Rectal smooth muscle tissue (tissue), 1 donor: ENCODE results near the gene RNF115.
"Not testable (repeated sequence)": the region's sequence is repeated elsewhere in the genome, so short reads cannot be mapped to it uniquely, and the experiment has no call there.

Experiments
- H3K27ac ChIP-seq: one replicate; pipeline ENCODE4 v1.7.0; 2013; ENCODE audit warnings: low read depth, low read length, inconsistent platforms
- H3K27me3 ChIP-seq: one replicate; pipeline ENCODE4 v1.7.0; 2013; ENCODE audit warnings: low read length; ENCODE audit not compliant: control insufficient read depth, insufficient read depth
- H3K36me3 ChIP-seq: one replicate; pipeline ENCODE4 v1.7.0; 2013; ENCODE audit warnings: low read length; ENCODE audit not compliant: control insufficient read depth, insufficient read depth
- H3K4me1 ChIP-seq: one replicate; pipeline ENCODE4 v1.7.0; 2013; ENCODE audit warnings: low read length; ENCODE audit not compliant: control insufficient read depth, insufficient read depth
- H3K4me3 ChIP-seq: one replicate; pipeline ENCODE4 v1.7.0; 2013; ENCODE audit warnings: low read length
- H3K9ac ChIP-seq: one replicate; pipeline ENCODE4 v1.7.0; 2013; ENCODE audit warnings: low read length

RNF115 gene

GRCh38 chr1:145818095-145818494 lies 5.8 kb downstream of the RNF115 start:
- not testable (repeated sequence) for H3K27me3 ChIP-seq

DNA sequence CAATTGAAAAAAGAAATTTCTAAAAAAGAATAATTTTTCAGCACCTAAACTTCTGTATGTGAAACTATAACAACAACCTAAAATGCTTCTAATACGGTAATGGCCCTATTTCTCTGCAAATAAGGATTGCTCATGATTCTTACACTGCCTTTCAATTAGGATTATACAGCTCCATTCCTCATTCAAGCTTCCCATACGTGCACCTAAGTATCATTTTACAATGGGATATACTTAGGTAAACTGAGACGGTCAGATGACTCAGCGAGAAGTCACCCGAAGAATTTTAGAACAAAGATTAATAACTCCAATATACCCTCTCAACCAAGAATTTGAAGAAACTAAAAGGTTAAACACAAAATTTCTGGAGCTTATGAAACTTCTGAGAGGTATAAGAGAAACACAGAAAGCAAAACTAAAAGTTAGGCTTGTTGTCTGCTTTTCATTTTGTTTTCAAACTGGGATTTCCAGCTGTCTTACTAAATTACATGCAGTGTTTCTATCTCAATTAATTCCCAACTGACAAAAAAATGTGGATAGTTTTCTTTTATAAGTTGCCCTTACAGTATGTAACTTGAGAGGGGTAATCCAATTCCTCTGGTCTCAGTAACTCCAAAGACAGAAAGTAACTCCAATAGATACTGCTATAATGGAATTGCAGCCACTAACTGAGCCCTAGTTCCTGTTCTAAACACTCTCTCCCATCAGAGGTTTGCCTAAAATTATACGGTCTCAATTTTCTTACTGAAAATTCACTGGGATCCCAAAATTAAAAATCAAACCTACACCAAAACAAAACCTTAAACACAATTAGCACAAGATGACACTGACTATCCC lies 10.7 kb downstream of the RNF115 start:
- not testable (repeated sequence) for H3K27me3 ChIP-seq, H3K4me1 ChIP-seq, H3K27ac ChIP-seq, H3K36me3 ChIP-seq, H3K9ac ChIP-seq, H3K4me3 ChIP-seq

More at GRCh38 chr1:145818095-145818494, 5.8 kb downstream of the RNF115 start:
- H3K9ac ChIP-seq, H3K4me3 ChIP-seq, H3K36me3 ChIP-seq, H3K27ac ChIP-seq, H3K4me1 ChIP-seq: not testable (repeated sequence)

GRCh38 chr1:145806844-145807243 lies 17.1 kb downstream of the RNF115 start:
- Histone ChIP-seq H3K9ac (no peak overlapping the region), H3K27ac (no peak overlapping the region), H3K27me3 (no peaks in the 10 kb centered on the region), H3K4me1 (no peaks in the 10 kb centered on the region), H3K36me3 (no peaks in the 10 kb centered on the region), H3K4me3 (no peak overlapping the region)

GRCh38 chr1:145806408-145806807 lies 17.5 kb downstream of the RNF115 start:
- Histone ChIP-seq H3K4me1 (no peaks in the 10 kb centered on the region), H3K9ac (no peak overlapping the region), H3K27ac (no peak overlapping the region), H3K27me3 (no peaks in the 10 kb centered on the region), H3K4me3 (no peak overlapping the region), H3K36me3 (no peaks in the 10 kb centered on the region)

GRCh38 chr1:145805057-145805456 lies 18.8 kb downstream of the RNF115 start:
- Histone ChIP-seq H3K36me3 (no peaks in the 10 kb centered on the region), H3K27ac (no peak overlapping the region), H3K4me1 (no peaks in the 10 kb centered on the region), H3K4me3 (no peak overlapping the region), H3K27me3 (no peaks in the 10 kb centered on the region), H3K9ac (no peak overlapping the region)

GRCh38 chr1:145804235-145805045 lies 19.5 kb downstream of the RNF115 start:
- no peak overlapping the region for H3K27ac ChIP-seq
- no peak overlapping the region for H3K9ac ChIP-seq
- H3K27me3 ChIP-seq = no peaks in the 10 kb centered on the region
- H3K36me3 ChIP-seq = no peaks in the 10 kb centered on the region
- H3K4me1 ChIP-seq = no peaks in the 10 kb centered on the region
- no peak overlapping the region for H3K4me3 ChIP-seq

- Histone ChIP-seq H3K4me3 (no peak overlapping the region), H3K27ac (no peak overlapping the region), H3K4me1 (no peaks in the 10 kb centered on the region), H3K36me3 (no peaks in the 10 kb centered on the region), H3K27me3 (no peaks in the 10 kb centered on the region), H3K9ac (no peak overlapping the region)
Observed at GRCh38 chr1:145799806-145800205, 24.1 kb downstream of the RNF115 start.

- Histone ChIP-seq H3K4me3 (no peak overlapping the region), H3K27ac (no peak overlapping the region), H3K9ac (no peak overlapping the region), H3K36me3 (peaks cover 3% of the 10 kb centered on the region), H3K27me3 (no peaks in the 10 kb centered on the region), H3K4me1 (no peaks in the 10 kb centered on the region)
Observed at GRCh38 chr1:145796753-145797152, 27.1 kb downstream of the RNF115 start.

- Histone ChIP-seq H3K9ac (no peak overlapping the region), H3K27me3 (no peaks in the 10 kb centered on the region), H3K4me3 (no peak overlapping the region), H3K36me3 (peaks cover 3% of the 10 kb centered on the region), H3K27ac (no peak overlapping the region), H3K4me1 (no peaks in the 10 kb centered on the region)
Observed at GRCh38 chr1:145795257-145795881, 28.5 kb downstream of the RNF115 start.

- H3K27ac ChIP-seq = no peak overlapping the region
- H3K27me3 ChIP-seq = no peaks in the 10 kb centered on the region
- H3K4me1 ChIP-seq = no peaks in the 10 kb centered on the region
- H3K9ac ChIP-seq = no peak overlapping the region
- H3K36me3 ChIP-seq = peaks cover 3% of the 10 kb centered on the region
- no peak overlapping the region for H3K4me3 ChIP-seq
Observed at GRCh38 chr1:145792484-145792883, 31.4 kb downstream of the RNF115 start.

DNA sequence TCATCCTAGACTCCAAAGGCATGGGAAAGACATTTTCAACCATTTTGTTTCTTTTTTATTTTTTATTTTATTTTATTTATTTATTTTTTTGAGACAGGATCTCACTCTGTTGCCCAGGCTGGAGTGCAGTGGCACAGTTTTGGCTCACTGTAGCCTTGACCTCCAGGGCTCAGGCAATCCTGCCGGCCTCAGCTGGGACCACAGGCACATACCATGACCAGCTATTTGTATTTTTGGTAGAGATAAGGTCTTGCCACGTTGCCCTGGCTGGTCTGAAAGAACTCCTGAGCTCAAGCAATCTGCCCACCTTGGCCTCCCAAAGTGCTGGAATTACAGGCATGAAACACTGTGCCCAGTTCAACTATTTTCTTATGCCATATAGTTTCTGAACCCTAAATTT lies 32.0 kb downstream of the RNF115 start:
- H3K27ac ChIP-seq, H3K9ac ChIP-seq, H3K4me3 ChIP-seq, H3K36me3 ChIP-seq, H3K4me1 ChIP-seq, H3K27me3 ChIP-seq: not testable (repeated sequence)

GRCh38 chr1:145788580-145788979 lies 35.3 kb downstream of the RNF115 start:
- no peak overlapping the region for H3K9ac ChIP-seq
- no peaks in the 10 kb centered on the region for H3K27me3 ChIP-seq
- H3K36me3 ChIP-seq = peaks cover 3% of the 10 kb centered on the region
- no peak overlapping the region for H3K4me3 ChIP-seq
- H3K27ac ChIP-seq = no peak overlapping the region
- peaks cover 5% of the 10 kb centered on the region for H3K4me1 ChIP-seq
